Activated naive CD4-positive, alpha-beta T cell treated with anti-CD3 and anti-CD28 coated beads, Interleukin-2, amount 50 U/mL, for 24 hours (primary cell): ENCODE results near the gene SSH3.

Experiments used
- H3K27ac Mint-ChIP-seq: one replicate; pipeline ENCODE4 v1.8.0; 2021; ENCODE audit warnings: mild to moderate bottlenecking, mixed read lengths
- H3K27me3 Mint-ChIP-seq: one replicate; pipeline ENCODE4 v1.8.0; 2021; ENCODE audit warnings: mixed read lengths
- H3K36me3 Mint-ChIP-seq: one replicate; pipeline ENCODE4 v1.8.0; 2021; ENCODE audit warnings: mixed read lengths
- H3K4me1 Mint-ChIP-seq: one replicate; pipeline ENCODE4 v1.8.0; 2021; ENCODE audit warnings: mixed read lengths
- H3K4me3 Mint-ChIP-seq: one replicate; pipeline ENCODE4 v1.8.0; 2021; ENCODE audit warnings: mild to moderate bottlenecking, mixed read lengths
- H3K9me3 Mint-ChIP-seq: one replicate; pipeline ENCODE4 v1.8.0; 2021; ENCODE audit warnings: mixed read lengths

Gene SSH3

GRCh38 chr11:67283481-67283963, 19.8 kb upstream of the SSH3 start:
- H3K36me3 Mint-ChIP-seq = peaks cover 5% of the 10 kb centered on the region
- no peak overlapping the region for H3K27ac Mint-ChIP-seq
- no peak overlapping the region for H3K4me3 Mint-ChIP-seq
- no peaks in the 10 kb centered on the region for H3K9me3 Mint-ChIP-seq
- peaks cover 42% of the 10 kb centered on the region for H3K4me1 Mint-ChIP-seq
- no peaks in the 10 kb centered on the region for H3K27me3 Mint-ChIP-seq

- Mint-ChIP-seq H3K9me3 (no peaks in the 10 kb centered on the region), H3K36me3 (peaks cover 3% of the 10 kb centered on the region), H3K4me1 (peaks cover 28% of the 10 kb centered on the region), H3K4me3 (no peak overlapping the region), H3K27ac (peak overlapping the region; percentile 30), H3K27me3 (no peaks in the 10 kb centered on the region)
These were observed 18.4 kb upstream of the SSH3 start for GRCh38 chr11:67284811-67285540.

- Mint-ChIP-seq H3K4me3 (no peak overlapping the region), H3K9me3 (no peaks in the 10 kb centered on the region), H3K27ac (peak overlapping the region; percentile 51), H3K27me3 (no peaks in the 10 kb centered on the region), H3K4me1 (peaks cover 23% of the 10 kb centered on the region), H3K36me3 (peaks cover 3% of the 10 kb centered on the region)
These were observed 17.5 kb upstream of the SSH3 start for GRCh38 chr11:67285541-67286498.

- peaks cover 23% of the 10 kb centered on the region for H3K4me1 Mint-ChIP-seq
- H3K9me3 Mint-ChIP-seq = no peaks in the 10 kb centered on the region
- peak overlapping the region; percentile 80 for H3K4me3 Mint-ChIP-seq
- H3K36me3 Mint-ChIP-seq = peaks cover 3% of the 10 kb centered on the region
- peak overlapping the region; percentile 98 for H3K27ac Mint-ChIP-seq
- H3K27me3 Mint-ChIP-seq = no peaks in the 10 kb centered on the region
These were observed 16.6 kb upstream of the SSH3 start for GRCh38 chr11:67286621-67287333.

GRCh38 chr11:67287355-67288197, 15.8 kb upstream of the SSH3 start:
- Mint-ChIP-seq H3K4me3 (peak overlapping the region; percentile 80), H3K27ac (peak overlapping the region; percentile 98), H3K27me3 (no peaks in the 10 kb centered on the region), H3K9me3 (no peaks in the 10 kb centered on the region), H3K36me3 (peaks cover under 1% of the 10 kb centered on the region), H3K4me1 (peaks cover 25% of the 10 kb centered on the region)

- Mint-ChIP-seq H3K27ac (peak overlapping the region; percentile 98), H3K27me3 (no peaks in the 10 kb centered on the region), H3K4me1 (peaks cover 30% of the 10 kb centered on the region), H3K4me3 (peak overlapping the region; percentile 80), H3K9me3 (no peaks in the 10 kb centered on the region), H3K36me3 (peaks cover 2% of the 10 kb centered on the region)
These were observed 15.2 kb upstream of the SSH3 start for GRCh38 chr11:67288198-67288451.

- peaks cover 2% of the 10 kb centered on the region for H3K36me3 Mint-ChIP-seq
- H3K4me1 Mint-ChIP-seq = peaks cover 33% of the 10 kb centered on the region
- peak overlapping the region; percentile 98 for H3K27ac Mint-ChIP-seq
- no peaks in the 10 kb centered on the region for H3K27me3 Mint-ChIP-seq
- H3K4me3 Mint-ChIP-seq = peak overlapping the region; percentile 80
- H3K9me3 Mint-ChIP-seq = no peaks in the 10 kb centered on the region
These were observed 14.7 kb upstream of the SSH3 start for GRCh38 chr11:67288452-67289225.

GRCh38 chr11:67289226-67289650, 14.1 kb upstream of the SSH3 start, which contains the start of gene ANKRD13D:
Gene ANKRD13D, plus strand, starts transcription at chr11:67289303. Its CDS starts 158 bp downstream, at chr11:67289461.
- peak within 1 kb of the TSS; percentile 98 for H3K27ac Mint-ChIP-seq
- peaks cover 4% of the 10 kb centered on the region for H3K36me3 Mint-ChIP-seq
- no peaks in the 10 kb centered on the region for H3K27me3 Mint-ChIP-seq
- H3K4me3 Mint-ChIP-seq = peak within 1 kb of the TSS; percentile 88
- peaks cover 39% of the 10 kb centered on the region for H3K4me1 Mint-ChIP-seq
- no peaks in the 10 kb centered on the region for H3K9me3 Mint-ChIP-seq

GRCh38 chr11:67289651-67290479, 13.5 kb upstream of the SSH3 start:
- peak overlapping the region; percentile 77 for H3K27ac Mint-ChIP-seq
- no peaks in the 10 kb centered on the region for H3K9me3 Mint-ChIP-seq
- H3K4me3 Mint-ChIP-seq = peak overlapping the region; percentile 88
- peaks cover 4% of the 10 kb centered on the region for H3K36me3 Mint-ChIP-seq
- peaks cover 39% of the 10 kb centered on the region for H3K4me1 Mint-ChIP-seq
- no peaks in the 10 kb centered on the region for H3K27me3 Mint-ChIP-seq

GRCh38 chr11:67290801-67291200, 12.5 kb upstream of the SSH3 start:
- Mint-ChIP-seq H3K27ac (peak overlapping the region; percentile 35), H3K36me3 (peaks cover 8% of the 10 kb centered on the region), H3K9me3 (no peaks in the 10 kb centered on the region), H3K27me3 (no peaks in the 10 kb centered on the region), H3K4me3 (peak overlapping the region; percentile 88), H3K4me1 (peaks cover 41% of the 10 kb centered on the region)

GRCh38 chr11:67291481-67292381, 11.6 kb upstream of the SSH3 start:
- Mint-ChIP-seq H3K36me3 (peaks cover 17% of the 10 kb centered on the region), H3K4me3 (no peak overlapping the region), H3K27me3 (no peaks in the 10 kb centered on the region), H3K4me1 (peaks cover 45% of the 10 kb centered on the region), H3K9me3 (peaks cover 6% of the 10 kb centered on the region), H3K27ac (peak overlapping the region; percentile 30)

GRCh38 chr11:67292671-67293070, 10.7 kb upstream of the SSH3 start:
- H3K9me3 Mint-ChIP-seq = peaks cover 6% of the 10 kb centered on the region
- H3K27me3 Mint-ChIP-seq = no peaks in the 10 kb centered on the region
- peak overlapping the region; percentile 3 for H3K4me3 Mint-ChIP-seq
- peaks cover 40% of the 10 kb centered on the region for H3K4me1 Mint-ChIP-seq
- peaks cover 20% of the 10 kb centered on the region for H3K36me3 Mint-ChIP-seq
- H3K27ac Mint-ChIP-seq = peak overlapping the region; percentile 90

GRCh38 chr11:67293090-67293489, 10.2 kb upstream of the SSH3 start:
- Mint-ChIP-seq H3K4me3 (peak overlapping the region; percentile 3), H3K27ac (peak overlapping the region; percentile 90), H3K27me3 (no peaks in the 10 kb centered on the region), H3K36me3 (peaks cover 20% of the 10 kb centered on the region), H3K9me3 (peaks cover 6% of the 10 kb centered on the region), H3K4me1 (peaks cover 39% of the 10 kb centered on the region)
